ENCODE measurements around the gene GSC2.

Gene GSC2

GRCh38 chr22:19152942-19153883 is 3.1 kb upstream of the GSC2 start:
- DNase-seq (ENCODE audit: low spot score): no peak

- no peak for DNase-seq (ENCODE audit: low spot score)
Observed at GRCh38 chr22:19151329-19152191, 1.5 kb upstream of the GSC2 start.

GRCh38 chr22:19150482-19151328 is 613 bp upstream of the GSC2 start:
- no peak for DNase-seq (ENCODE audit: low spot score)

- no peak for DNase-seq (ENCODE audit: low spot score)
Observed at GRCh38 chr22:19149047-19149883, 827 bp downstream of the GSC2 start.

- no peak for DNase-seq (ENCODE audit: low spot score)
Observed at GRCh38 chr22:19148417-19149046, 1.6 kb downstream of the GSC2 start.

- DNase-seq (ENCODE audit: low spot score): no peak
Observed at GRCh38 chr22:19147195-19147780, 2.8 kb downstream of the GSC2 start.

GRCh38 chr22:19146215-19146968 is 3.7 kb downstream of the GSC2 start:
- DNase-seq (ENCODE audit: low spot score): no peak

- peak; percentile 48 for DNase-seq (ENCODE audit: low spot score)
Observed at GRCh38 chr22:19143967-19144400, 6.1 kb downstream of the GSC2 start.

GRCh38 chr22:19143212-19143611 is 6.9 kb downstream of the GSC2 start:
- DNase-seq (ENCODE audit: low spot score): no peak

- DNase-seq (ENCODE audit: low spot score): no peak
Observed at GRCh38 chr22:19142394-19142793, 7.7 kb downstream of the GSC2 start.

GRCh38 chr22:19139974-19140373 is 10.1 kb downstream of the GSC2 start:
- DNase-seq (ENCODE audit: low spot score): no peak

GRCh38 chr22:19139001-19139356 is 11.1 kb downstream of the GSC2 start:
- DNase-seq (ENCODE audit: low spot score): no peak

GRCh38 chr22:19138217-19139000 is 11.7 kb downstream of the GSC2 start:
- DNase-seq (ENCODE audit: low spot score): no peak

GRCh38 chr22:19137384-19138216 is 12.5 kb downstream of the GSC2 start:
- DNase-seq (ENCODE audit: low spot score): no peak

GRCh38 chr22:19136915-19137314 is 13.2 kb downstream of the GSC2 start:
- DNase-seq (ENCODE audit: low spot score): no peak

GRCh38 chr22:19134874-19135273 is 15.2 kb downstream of the GSC2 start:
- no peak for DNase-seq (ENCODE audit: low spot score)

- DNase-seq (ENCODE audit: low spot score): no peak
Observed at GRCh38 chr22:19134176-19134831, 15.8 kb downstream of the GSC2 start.

Measured in AG08395 (cell line).